ENCODE results near the gene EIF2A.
A peak's percentile ranks its signal among the peaks of the same experiment; 100 is the strongest.
"Not testable (repeated sequence)": the region's sequence is repeated elsewhere in the genome, so short reads cannot be mapped to it uniquely, and the experiment has no call there.

Gene EIF2A

GRCh38 chr3:150543531-150543930 lies 3.1 kb upstream of the EIF2A start:
- DNase-seq (ENCODE audit: low spot score): no peak

GRCh38 chr3:150544041-150544440 lies 2.5 kb upstream of the EIF2A start:
- no peak for DNase-seq (ENCODE audit: low spot score)

- peak; percentile 31 for DNase-seq (ENCODE audit: low spot score)
Measured at GRCh38 chr3:150544726-150545125, 1.9 kb upstream of the EIF2A start.

GRCh38 chr3:150545419-150546225 lies 965 bp upstream of the EIF2A start:
- peak; percentile 60 for DNase-seq (ENCODE audit: low spot score)

GRCh38 chr3:150547045-150547741 lies 606 bp downstream of the EIF2A start:
- no peak for DNase-seq (ENCODE audit: low spot score)

- no peak for DNase-seq (ENCODE audit: low spot score)
Measured at GRCh38 chr3:150555859-150556436, 9.4 kb downstream of the EIF2A start.

- no peak for DNase-seq (ENCODE audit: low spot score)
Measured at GRCh38 chr3:150556792-150557191, 10.2 kb downstream of the EIF2A start.

GRCh38 chr3:150557725-150558124 lies 11.1 kb downstream of the EIF2A start:
- no peak for DNase-seq (ENCODE audit: low spot score)

- DNase-seq (ENCODE audit: low spot score): no peak
Measured at GRCh38 chr3:150564243-150564642, 17.7 kb downstream of the EIF2A start.

- no peak for DNase-seq (ENCODE audit: low spot score)
Measured at GRCh38 chr3:150567328-150567727, 20.7 kb downstream of the EIF2A start.

GRCh38 chr3:150577855-150578254 lies 31.3 kb downstream of the EIF2A start:
- no peak for DNase-seq (ENCODE audit: low spot score)

- no peak for DNase-seq (ENCODE audit: low spot score)
Measured at GRCh38 chr3:150581174-150581573, 34.6 kb downstream of the EIF2A start.

- no peak for DNase-seq (ENCODE audit: low spot score)
Measured at GRCh38 chr3:150582620-150583019, 36.0 kb downstream of the EIF2A start.

GRCh38 chr3:150583028-150583427 lies 36.4 kb downstream of the EIF2A start:
- no peak for DNase-seq (ENCODE audit: low spot score)

GRCh38 chr3:150588027-150588830 lies 41.6 kb downstream of the EIF2A start:
- no peak for DNase-seq (ENCODE audit: low spot score)

- no peak for DNase-seq (ENCODE audit: low spot score)
Measured at GRCh38 chr3:150589759-150590158, 43.2 kb downstream of the EIF2A start.

- no peak for DNase-seq (ENCODE audit: low spot score)
Measured at GRCh38 chr3:150594150-150594549, 47.6 kb downstream of the EIF2A start.

GRCh38 chr3:150597646-150598045 lies 51.1 kb downstream of the EIF2A start:
- no peak for DNase-seq (ENCODE audit: low spot score)

- no peak for DNase-seq (ENCODE audit: low spot score)
Measured at GRCh38 chr3:150599611-150600297, 53.2 kb downstream of the EIF2A start.

GRCh38 chr3:150600647-150601530 lies 54.3 kb downstream of the EIF2A start:
- not testable (repeated sequence) for DNase-seq (ENCODE audit: low spot score)

All from pons (tissue), 1 donor.